Endothelial cell (in vitro differentiated cells): ENCODE results near the gene CREB5. TPM values are rescaled to one million over a fixed set of nuclear protein-coding genes. Genes with fewer than 3 reads are reported as not detected.

Experiments
- DNase-seq: peaks from one replicate; pipeline ENCODE4 v3.0.0; 2021; ENCODE audit warnings: low spot score
- H3K27ac Mint-ChIP-seq: one replicate; pipeline ENCODE4 v1.8.0; 2021; ENCODE audit warnings: mixed read lengths, inconsistent platforms; ENCODE audit not compliant: unreplicated experiment
- H3K27me3 Mint-ChIP-seq: one replicate; pipeline ENCODE4 v1.8.0; 2021; ENCODE audit warnings: mild to moderate bottlenecking, moderate library complexity, mixed read lengths, inconsistent platforms; ENCODE audit not compliant: unreplicated experiment
- H3K36me3 Mint-ChIP-seq: one replicate; pipeline ENCODE4 v1.8.0; 2021; ENCODE audit warnings: mild to moderate bottlenecking, low read depth, mixed read lengths, inconsistent platforms; ENCODE audit not compliant: unreplicated experiment
- H3K4me1 Mint-ChIP-seq: one replicate; pipeline ENCODE4 v1.8.0; 2021; ENCODE audit warnings: mild to moderate bottlenecking, mixed read lengths, inconsistent platforms; ENCODE audit not compliant: unreplicated experiment
- H3K4me3 Mint-ChIP-seq: one replicate; pipeline ENCODE4 v1.8.0; 2021; ENCODE audit warnings: mild to moderate bottlenecking, mixed read lengths, inconsistent platforms; ENCODE audit not compliant: unreplicated experiment
- H3K9me3 Mint-ChIP-seq: one replicate; pipeline ENCODE4 v1.8.0; 2021; ENCODE audit warnings: mixed read lengths, inconsistent platforms; ENCODE audit not compliant: unreplicated experiment
- total RNA-seq: library from RNA; stranded (reverse); fragmentation: NEBNext Ultra II Directional; extraction: Animal tissue kit (Norgen Biotek cat#: 25700); gene quantifications from one replicate; pipeline ENCODE4 v1.2.1, GENCODE V29; 2021; ENCODE audit not compliant: unreplicated experiment
- TF ChIP-seq, protein P1 (sequence below): fragments of 200-600 bp; sonication (generic); IDR thresholded peaks from one replicate; pipeline ENCODE4 v1.5.0; 2021; ENCODE audit warnings: antibody characterized with exemption; ENCODE audit not compliant: unreplicated experiment

CREB5 gene
- total RNA-seq, 1 donor from 2014 or later, result 5.6 TPM

DNA sequence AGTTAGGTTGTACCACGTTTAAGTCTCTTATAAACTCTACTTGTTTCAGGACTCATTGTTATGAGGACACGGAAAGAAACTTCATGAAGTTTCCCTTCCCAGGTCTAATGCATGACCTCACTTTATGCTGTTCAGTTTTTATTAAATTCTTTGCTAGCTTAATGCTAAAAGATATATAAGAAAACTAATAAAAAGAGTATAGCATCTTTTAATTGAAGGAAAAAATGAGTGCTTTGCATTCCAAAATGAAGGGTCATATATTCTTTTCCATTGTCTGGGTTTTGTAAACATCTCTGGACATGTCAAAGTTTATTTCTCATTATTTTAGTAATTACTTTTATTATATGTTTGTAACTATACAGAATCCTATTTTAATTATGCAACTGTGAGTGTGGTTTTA is 255.8 kb downstream of the CREB5 start:
- no peak for DNase-seq
- Mint-ChIP-seq H3K27ac (no peak overlapping the region), H3K36me3 (no peaks in the 10 kb centered on the region), H3K27me3 (peaks cover 2% of the 10 kb centered on the region), H3K9me3 (no peaks in the 10 kb centered on the region), H3K4me1 (peaks cover 13% of the 10 kb centered on the region), H3K4me3 (no peak overlapping the region)
- TF ChIP-seq, protein P1, sequence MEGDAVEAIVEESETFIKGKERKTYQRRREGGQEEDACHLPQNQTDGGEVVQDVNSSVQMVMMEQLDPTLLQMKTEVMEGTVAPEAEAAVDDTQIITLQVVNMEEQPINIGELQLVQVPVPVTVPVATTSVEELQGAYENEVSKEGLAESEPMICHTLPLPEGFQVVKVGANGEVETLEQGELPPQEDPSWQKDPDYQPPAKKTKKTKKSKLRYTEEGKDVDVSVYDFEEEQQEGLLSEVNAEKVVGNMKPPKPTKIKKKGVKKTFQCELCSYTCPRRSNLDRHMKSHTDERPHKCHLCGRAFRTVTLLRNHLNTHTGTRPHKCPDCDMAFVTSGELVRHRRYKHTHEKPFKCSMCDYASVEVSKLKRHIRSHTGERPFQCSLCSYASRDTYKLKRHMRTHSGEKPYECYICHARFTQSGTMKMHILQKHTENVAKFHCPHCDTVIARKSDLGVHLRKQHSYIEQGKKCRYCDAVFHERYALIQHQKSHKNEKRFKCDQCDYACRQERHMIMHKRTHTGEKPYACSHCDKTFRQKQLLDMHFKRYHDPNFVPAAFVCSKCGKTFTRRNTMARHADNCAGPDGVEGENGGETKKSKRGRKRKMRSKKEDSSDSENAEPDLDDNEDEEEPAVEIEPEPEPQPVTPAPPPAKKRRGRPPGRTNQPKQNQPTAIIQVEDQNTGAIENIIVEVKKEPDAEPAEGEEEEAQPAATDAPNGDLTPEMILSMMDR, result no peak

DNA sequence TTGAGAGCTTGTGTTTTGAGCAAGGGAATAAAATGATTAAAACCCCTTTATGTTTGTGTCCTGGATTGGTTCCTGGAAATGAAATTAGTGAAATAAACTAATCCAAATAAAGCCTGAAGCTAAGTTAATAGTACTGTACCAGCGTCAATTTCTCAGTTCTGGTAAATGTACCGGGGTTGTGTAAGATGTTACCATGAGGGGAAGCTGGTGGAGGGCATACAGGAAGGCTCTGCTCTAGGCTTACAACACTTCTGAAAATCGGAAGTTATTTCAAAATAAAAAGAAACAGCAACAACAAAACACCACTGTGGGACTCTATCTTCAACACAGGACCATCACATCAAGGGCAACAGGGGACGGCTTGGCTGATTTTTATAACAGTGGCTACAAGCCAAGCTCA is 257.0 kb downstream of the CREB5 start:
- H3K4me1 Mint-ChIP-seq, result peaks cover 18% of the 10 kb centered on the region
- H3K4me3 Mint-ChIP-seq, result no peak overlapping the region
- TF ChIP-seq, protein P1, result no peak
- no peak for DNase-seq
- no peaks in the 10 kb centered on the region for H3K36me3 Mint-ChIP-seq
- H3K27me3 Mint-ChIP-seq, result peaks cover 2% of the 10 kb centered on the region
- H3K9me3 Mint-ChIP-seq, result no peaks in the 10 kb centered on the region
- peak overlapping the region; percentile 74 for H3K27ac Mint-ChIP-seq

DNA sequence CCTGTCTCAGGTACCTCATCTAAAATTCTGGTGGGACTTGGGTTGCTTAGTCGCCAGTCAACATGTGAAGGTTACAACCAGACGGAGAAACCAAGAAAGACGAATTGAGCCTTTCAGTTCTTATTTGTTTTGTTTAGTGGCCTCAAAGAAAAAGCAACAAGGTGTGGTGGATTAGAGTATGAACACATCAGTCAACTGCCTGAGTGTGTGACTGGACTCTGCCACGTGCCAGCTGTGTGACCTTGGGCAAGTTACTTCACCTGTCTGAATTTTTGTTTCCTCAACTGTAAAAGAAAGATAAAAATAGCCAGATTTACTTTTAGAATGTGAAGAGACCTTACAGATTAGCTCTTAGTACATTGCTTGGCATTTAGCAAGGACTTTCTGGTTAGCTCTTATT is 259.2 kb downstream of the CREB5 start:
- DNase-seq, result no peak
- Mint-ChIP-seq H3K4me1 (peaks cover 38% of the 10 kb centered on the region), H3K36me3 (no peaks in the 10 kb centered on the region), H3K9me3 (no peaks in the 10 kb centered on the region), H3K27ac (no peak overlapping the region), H3K4me3 (no peak overlapping the region), H3K27me3 (peaks cover 2% of the 10 kb centered on the region)
- TF ChIP-seq, protein P1, result no peak

DNA sequence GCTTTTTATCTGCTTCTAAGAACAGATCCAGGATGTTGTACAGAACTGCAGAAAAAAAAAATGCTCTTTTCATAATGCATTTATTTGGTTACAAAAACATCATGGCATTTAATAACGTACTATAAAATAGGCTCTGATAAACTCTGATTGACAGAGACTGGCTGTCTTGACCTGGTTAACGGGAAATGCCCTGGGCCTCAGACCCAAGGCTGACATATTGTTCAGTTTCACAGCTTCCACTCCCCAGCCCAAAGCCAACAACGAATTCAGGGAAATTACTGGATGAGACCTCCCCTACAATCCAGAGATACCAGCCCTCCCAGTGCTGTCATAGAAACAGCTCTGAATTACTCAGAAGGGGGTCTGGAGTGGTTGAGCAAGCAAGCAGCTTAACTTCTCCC is 260.1 kb downstream of the CREB5 start:
- peaks cover 2% of the 10 kb centered on the region for H3K27me3 Mint-ChIP-seq
- TF ChIP-seq, protein P1, result no peak
- H3K4me3 Mint-ChIP-seq, result no peak overlapping the region
- no peaks in the 10 kb centered on the region for H3K36me3 Mint-ChIP-seq
- no peak for DNase-seq
- peak overlapping the region; percentile 38 for H3K27ac Mint-ChIP-seq
- no peaks in the 10 kb centered on the region for H3K9me3 Mint-ChIP-seq
- H3K4me1 Mint-ChIP-seq, result peaks cover 41% of the 10 kb centered on the region

DNA sequence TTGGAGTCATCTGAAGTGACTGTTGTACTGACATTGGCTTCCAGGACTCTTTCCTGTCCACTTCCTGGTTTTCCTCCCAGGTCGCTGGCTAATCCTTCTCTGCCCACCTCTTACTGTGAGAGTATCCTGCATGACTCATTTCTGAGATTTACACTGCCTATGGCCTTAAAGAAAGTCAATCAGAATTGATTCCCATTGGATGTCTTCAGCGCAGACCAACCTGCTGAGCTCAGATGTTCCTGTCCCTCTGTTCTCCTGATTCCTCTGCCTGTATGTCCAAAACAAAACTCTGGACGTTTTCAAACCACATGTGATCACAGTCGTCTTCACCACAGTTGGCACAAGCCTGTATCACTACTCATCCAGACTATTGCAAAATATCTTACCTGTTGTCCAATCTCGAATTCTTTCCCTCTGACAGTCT is 262.1 kb downstream of the CREB5 start:
- Mint-ChIP-seq H3K9me3 (no peaks in the 10 kb centered on the region), H3K36me3 (no peaks in the 10 kb centered on the region), H3K27ac (peak overlapping the region; percentile 17), H3K4me3 (no peak overlapping the region), H3K4me1 (peaks cover 40% of the 10 kb centered on the region), H3K27me3 (peaks cover 3% of the 10 kb centered on the region)
- no peak for DNase-seq
- TF ChIP-seq, protein P1, result no peak
